Breast epithelium (tissue), 4 donors: ENCODE measurements around the gene MRTFA. TPM values are rescaled to one million over a fixed set of nuclear protein-coding genes. Genes with fewer than 3 reads are reported as not detected.
"Not testable (repeated sequence)": the region's sequence is repeated elsewhere in the genome, so short reads cannot be mapped to it uniquely, and the experiment has no call there.

Experiments used
- DNase-seq, 2 donors: peaks; one replicate each; pipeline ENCODE4 v3.0.0-alpha.2; 2019; ENCODE audit warnings: low spot score in 2 of 2
- H3K27ac ChIP-seq, 2 donors: fragments of 200-600 bp; sonication (generic) in 1 of 2; one replicate each; pipeline ENCODE4 v1.5.1; 2016 to 2019; ENCODE audit warnings: mild to moderate bottlenecking in 1 of 2
- H3K27me3 ChIP-seq, 2 donors: fragments of 200-600 bp; sonication (generic) in 1 of 2; one replicate each; pipeline versions ENCODE4 v1.5.1 to v1.6.0; 2017 to 2019; ENCODE audit warnings: control low read depth in 1 of 2, mild to moderate bottlenecking in 1 of 2
- H3K36me3 ChIP-seq: fragments of 200-600 bp; one replicate; pipeline ENCODE4 v1.5.1; 2019
- H3K4me1 ChIP-seq, 2 donors: fragments of 200-600 bp; sonication (generic); one replicate each; pipeline ENCODE4 v1.5.1; 2016 to 2019; ENCODE audit warnings: control low read depth in 1 of 2
- H3K4me3 ChIP-seq, 3 donors: fragments of 200-600 bp; sonication (generic); 1 replicate in 2 of 3; 2 replicates in 1 of 3; pipeline ENCODE4 v1.5.1; 2016 to 2019; ENCODE audit warnings: mild to moderate bottlenecking in 3 of 3, moderate library complexity in 2 of 3
- H3K9me3 ChIP-seq, 2 donors: fragments of 200-600 bp; sonication (generic) in 1 of 2; one replicate each; pipeline ENCODE4 v1.5.1; 2016 to 2019; ENCODE audit warnings: control low read depth in 1 of 2
- CTCF ChIP-seq, 3 donors: fragments of 450-650 bp; IDR thresholded peaks; one replicate each; pipeline ENCODE4 v1.5.1; 2016 to 2017; ENCODE audit warnings: antibody characterized with exemption in 3 of 3, mild to moderate bottlenecking in 3 of 3, moderate library complexity in 3 of 3
- POLR2A ChIP-seq: fragments of 450-650 bp; IDR thresholded peaks from one replicate; pipeline ENCODE4 v1.6.1; 2016; ENCODE audit warnings: antibody characterized with exemption, mild to moderate bottlenecking, moderate library complexity
- POLR2AphosphoS5 ChIP-seq, 3 donors: sonication (generic); formaldehyde crosslinking; IDR thresholded peaks; one replicate each; pipeline ENCODE4 v1.6.1; 2017; ENCODE audit warnings: antibody characterized with exemption in 3 of 3
- intact Hi-C: fragments of 100-400 bp; cut with DNase I; formaldehyde crosslinking; loops from one replicate; pipeline ENCODE4 v1.15.1; 2023; ENCODE audit warnings: low total_unique reads
- total RNA-seq, 3 donors: library from RNA; depleted of rRNA; stranded (reverse); fragments of >200 nt; gene quantifications; one replicate each; pipeline ENCODE4 v1.1.0, GENCODE V29; 2016

MRTFA gene
- total RNA-seq, 3 donors from 2014 or later = 47.0 to 69.2 (median 65.7) TPM

GRCh38 chr22:40659166-40659565 is 22.6 kb upstream of the MRTFA start:
- DNase-seq = no peak
- H3K9me3 ChIP-seq = no peaks in the 10 kb centered on the region
- intact Hi-C loops = no loop called here
- no peak overlapping the region for H3K27ac ChIP-seq
- TF ChIP-seq POLR2A = no peak
- no peak for TF ChIP-seq POLR2AphosphoS5 (IDR thresholded peaks at IDR 0.05)
- TF ChIP-seq CTCF (IDR thresholded peaks at IDR 0.05) = no peak
- H3K27me3 ChIP-seq = no peaks in the 10 kb centered on the region
- H3K36me3 ChIP-seq = no peaks in the 10 kb centered on the region
- no peak overlapping the region for H3K4me3 ChIP-seq
- peaks cover 0 to 2% of the 10 kb centered on the region in 2 donors for H3K4me1 ChIP-seq

- H3K9me3 ChIP-seq, H3K36me3 ChIP-seq, DNase-seq, intact Hi-C loops, H3K4me3 ChIP-seq, H3K27ac ChIP-seq, H3K4me1 ChIP-seq, H3K27me3 ChIP-seq: not testable (repeated sequence)
Measured at GRCh38 chr22:40656651-40657050, 20.1 kb upstream of the MRTFA start.

- H3K9me3 ChIP-seq, H3K27ac ChIP-seq, H3K27me3 ChIP-seq, intact Hi-C loops, H3K36me3 ChIP-seq, H3K4me3 ChIP-seq, DNase-seq: not testable (repeated sequence)
- peaks cover 2 to 12% of the 10 kb centered on the region in 2 donors for H3K4me1 ChIP-seq
Measured at GRCh38 chr22:40655941-40656340, 19.4 kb upstream of the MRTFA start.

- Histone ChIP-seq H3K27ac (peak overlapping the region; percentile 80 to 99), H3K9me3 (no peaks in the 10 kb centered on the region), H3K27me3 (no peaks in the 10 kb centered on the region), H3K4me3 (peak overlapping the region in 1 of 3 donors; percentile 7), H3K4me1 (peaks cover 2 to 13% of the 10 kb centered on the region in 2 donors), H3K36me3 (no peaks in the 10 kb centered on the region)
- TF ChIP-seq POLR2AphosphoS5 (IDR thresholded peaks at IDR 0.05) = peak in 1 of 3 donors; percentile 38
- TF ChIP-seq CTCF (IDR thresholded peaks at IDR 0.05) = no peak
- no peak for TF ChIP-seq POLR2A
- intact Hi-C loops = no loop called here
- DNase-seq = peak in 1 of 2 donors; percentile 37
Measured at GRCh38 chr22:40654522-40655167, 18.1 kb upstream of the MRTFA start.

DNA sequence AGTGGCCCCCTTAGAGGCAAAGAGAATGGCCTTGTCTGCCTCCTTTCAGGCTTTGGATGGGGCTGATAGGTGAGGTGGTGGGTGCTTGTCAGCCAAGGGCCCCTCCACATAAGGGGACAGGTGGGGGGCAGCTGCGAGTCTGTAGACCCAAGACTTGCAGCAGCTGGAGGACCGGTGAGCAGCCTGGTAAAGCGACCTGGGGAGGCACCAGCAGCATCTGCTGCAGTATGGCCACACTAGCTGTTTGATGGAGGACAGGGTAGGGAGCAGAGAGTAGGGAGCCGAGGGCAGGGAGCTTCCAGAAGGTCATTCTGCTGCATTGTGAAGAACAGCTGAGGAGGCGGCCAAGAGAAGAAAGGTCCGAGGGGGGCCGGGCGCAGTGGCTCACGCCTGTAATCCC is 16.8 kb upstream of the MRTFA start:
- TF ChIP-seq POLR2AphosphoS5 (IDR thresholded peaks at IDR 0.05) (no peak), POLR2A (no peak), CTCF (IDR thresholded peaks at IDR 0.05) (no peak)
- DNase-seq = no peak
- Histone ChIP-seq H3K36me3 (no peaks in the 10 kb centered on the region), H3K27ac (peak overlapping the region; percentile 99 to 100), H3K9me3 (no peaks in the 10 kb centered on the region), H3K27me3 (no peaks in the 10 kb centered on the region), H3K4me3 (no peak overlapping the region), H3K4me1 (peaks cover 2 to 13% of the 10 kb centered on the region in 2 donors)
- intact Hi-C loops = no loop called here

GRCh38 chr22:40651563-40652501 is 15.3 kb upstream of the MRTFA start:
- H3K27me3 ChIP-seq = no peaks in the 10 kb centered on the region
- intact Hi-C loops = no loop called here
- H3K27ac ChIP-seq = peak overlapping the region; percentile 99 to 100
- no peaks in the 10 kb centered on the region for H3K36me3 ChIP-seq
- DNase-seq = peak; percentile 90 to 96
- peak overlapping the region; percentile 60 to 85 (median 73) for H3K4me3 ChIP-seq
- TF ChIP-seq POLR2A = peak; percentile 57
- TF ChIP-seq POLR2AphosphoS5 (IDR thresholded peaks at IDR 0.05) = peak; percentile 81 to 88 (median 88)
- peak in 1 of 3 donors; percentile 29 for TF ChIP-seq CTCF (IDR thresholded peaks at IDR 0.05)
- H3K4me1 ChIP-seq = peaks cover 2 to 13% of the 10 kb centered on the region in 2 donors
- H3K9me3 ChIP-seq = no peaks in the 10 kb centered on the region
